Measurements from ENCODE around the gene PACS2. TPM values are rescaled to one million over a fixed set of nuclear protein-coding genes. Genes with fewer than 3 reads are reported as not detected.

The PACS2 gene
- total and polyA plus RNA-seq, 2 experiments from 2014 or later = 41.1 to 54.5 TPM

DNA sequence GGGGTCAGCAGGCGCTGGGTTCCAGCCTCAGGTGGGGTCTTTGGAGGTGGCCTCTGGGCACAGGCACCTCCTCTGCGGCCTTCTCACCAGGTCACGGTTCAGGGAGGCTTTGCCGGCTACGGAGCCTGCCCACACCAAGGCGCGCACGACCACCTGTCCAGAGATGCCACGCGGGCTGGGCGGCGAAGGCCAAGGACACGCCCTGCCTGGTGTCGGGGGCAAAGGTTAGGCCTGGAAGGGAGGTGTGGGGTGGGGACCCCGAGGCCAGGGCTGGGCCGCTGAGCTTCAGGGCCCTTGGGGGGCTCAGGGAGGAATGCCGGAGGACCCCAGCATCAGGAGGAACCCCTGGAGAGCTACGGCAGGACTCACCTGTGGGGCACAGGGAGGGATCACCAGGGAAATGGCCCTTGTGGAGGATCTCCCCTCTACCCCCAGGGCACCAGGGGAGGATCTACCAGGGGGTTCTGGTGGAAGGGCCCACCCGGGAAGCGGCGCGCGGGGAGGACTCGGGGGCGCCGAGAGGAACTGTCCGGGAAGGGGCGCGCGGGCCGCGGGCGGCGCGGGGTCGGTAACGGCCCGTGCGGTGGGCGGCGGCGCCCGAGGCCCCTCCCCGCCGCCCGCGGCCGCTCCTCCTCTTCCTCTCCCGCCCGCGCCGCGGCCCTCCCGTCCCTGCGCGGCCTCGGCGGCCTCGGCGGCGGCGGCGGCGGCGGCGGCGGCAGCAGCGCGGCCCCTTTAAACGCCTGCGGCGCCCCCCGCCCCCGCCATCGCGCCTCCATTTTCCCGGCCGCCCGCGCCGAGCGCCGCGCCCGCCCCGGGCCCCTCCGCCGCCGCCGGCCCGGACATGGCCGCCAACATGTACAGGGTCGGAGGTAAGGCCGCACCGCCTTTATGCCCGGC is 104.9 kb downstream of the PACS2 start, which contains the start of gene MTA1:
TSS of gene MTA1 (plus strand) at position 633 of the 897 bp plus-strand sequence. CDS start at position 842, 209 bp downstream.
- Histone ChIP-seq H3K9me2 (replicated peaks; ENCODE audit: insufficient read depth) (no peaks in the 10 kb centered on the region), H3K27ac (peak within 1 kb of the TSS; percentile 69), H3K4me2 (peak within 1 kb of the TSS; percentile 98), H3K9me3 (ENCODE audit: low read depth) (no peaks in the 10 kb centered on the region), H3K27me3 (no peaks in the 10 kb centered on the region), H4K20me1 (ENCODE audit: insufficient read depth, poor library complexity, severe bottlenecking) (peaks cover 18% of the 10 kb centered on the region), H2AFZ (peak within 1 kb of the TSS; percentile 97), H3K79me2 (peaks cover 48% of the 10 kb centered on the region), H3K4me3 (peak within 1 kb of the TSS; percentile 87), H3K4me1 (ENCODE audit: insufficient read depth) (peaks cover 18% of the 10 kb centered on the region), H3K36me3 (replicated peaks; ENCODE audit: insufficient read depth, low read depth) (no peaks in the 10 kb centered on the region)
- 36% methylated on average over 17 of the region's 96 CpGs for WGBS (ENCODE audit: low lambda C conversion rate, missing lambda C conversion rate)
- DNase-seq (ENCODE audit: low spot score) = peak; percentile 77
- TF ChIP-seq, protein P1, sequence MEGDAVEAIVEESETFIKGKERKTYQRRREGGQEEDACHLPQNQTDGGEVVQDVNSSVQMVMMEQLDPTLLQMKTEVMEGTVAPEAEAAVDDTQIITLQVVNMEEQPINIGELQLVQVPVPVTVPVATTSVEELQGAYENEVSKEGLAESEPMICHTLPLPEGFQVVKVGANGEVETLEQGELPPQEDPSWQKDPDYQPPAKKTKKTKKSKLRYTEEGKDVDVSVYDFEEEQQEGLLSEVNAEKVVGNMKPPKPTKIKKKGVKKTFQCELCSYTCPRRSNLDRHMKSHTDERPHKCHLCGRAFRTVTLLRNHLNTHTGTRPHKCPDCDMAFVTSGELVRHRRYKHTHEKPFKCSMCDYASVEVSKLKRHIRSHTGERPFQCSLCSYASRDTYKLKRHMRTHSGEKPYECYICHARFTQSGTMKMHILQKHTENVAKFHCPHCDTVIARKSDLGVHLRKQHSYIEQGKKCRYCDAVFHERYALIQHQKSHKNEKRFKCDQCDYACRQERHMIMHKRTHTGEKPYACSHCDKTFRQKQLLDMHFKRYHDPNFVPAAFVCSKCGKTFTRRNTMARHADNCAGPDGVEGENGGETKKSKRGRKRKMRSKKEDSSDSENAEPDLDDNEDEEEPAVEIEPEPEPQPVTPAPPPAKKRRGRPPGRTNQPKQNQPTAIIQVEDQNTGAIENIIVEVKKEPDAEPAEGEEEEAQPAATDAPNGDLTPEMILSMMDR (IDR thresholded peaks at IDR 0.05; ENCODE audit: poor library complexity) = no peak
- TF ChIP-seq EZH2 (IDR thresholded peaks at IDR 0.05; ENCODE audit: borderline replicate concordance) (no peak), EZH2phosphoT487 (IDR thresholded peaks at IDR 0.05; ENCODE audit: low read depth, severe bottlenecking, unreplicated experiment) (no peak)

DNA sequence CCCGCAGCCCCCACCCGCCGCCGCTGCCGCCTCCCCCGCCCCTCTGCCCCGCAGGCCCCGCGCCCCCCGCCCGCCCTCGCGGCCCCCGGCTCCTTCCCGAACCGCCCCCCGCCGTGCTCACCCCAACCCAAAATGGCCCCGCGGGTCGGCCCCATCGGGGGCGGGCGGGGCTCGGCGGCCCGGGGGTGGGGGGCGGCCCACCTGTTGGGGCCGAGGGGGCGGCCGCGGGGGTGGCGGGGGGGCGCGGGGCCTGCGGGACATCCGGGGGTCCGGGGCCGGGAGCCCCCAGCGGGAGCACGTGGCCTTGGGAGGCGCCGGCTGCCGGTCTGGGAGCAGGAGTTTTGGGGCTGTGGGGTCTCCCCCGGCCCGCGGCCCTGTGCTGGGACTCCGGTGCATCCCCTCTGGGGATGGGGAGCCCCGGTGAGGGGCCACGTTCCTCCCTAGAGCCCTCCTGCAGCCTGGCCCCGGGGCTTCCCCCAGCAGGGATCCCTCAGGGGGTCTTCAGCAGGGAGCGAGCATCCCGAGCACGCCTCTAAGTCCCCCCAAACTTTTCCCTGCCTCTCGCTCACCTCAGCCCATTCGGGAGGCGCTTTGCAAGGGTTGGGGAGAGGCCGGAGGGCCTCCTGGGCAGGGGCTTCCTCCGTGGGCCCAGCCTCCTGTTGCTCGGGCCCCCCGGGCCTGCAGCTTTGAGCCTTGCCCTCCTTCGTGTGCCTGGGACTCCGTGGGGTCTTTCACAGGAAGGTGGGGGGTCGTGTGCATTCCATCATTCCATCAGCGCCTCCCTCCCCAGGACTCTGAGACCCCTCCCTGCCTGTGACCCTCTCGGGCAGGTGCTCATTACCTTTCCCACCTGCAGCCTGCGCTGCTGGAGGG is 105.8 kb downstream of the PACS2 start:
- peaks cover 57% of the 10 kb centered on the region for H3K79me2 ChIP-seq
- peaks cover 24% of the 10 kb centered on the region for H4K20me1 ChIP-seq (ENCODE audit: insufficient read depth, poor library complexity, severe bottlenecking)
- H3K4me2 ChIP-seq = peak overlapping the region; percentile 97
- peaks cover 18% of the 10 kb centered on the region for H3K4me1 ChIP-seq (ENCODE audit: insufficient read depth)
- no peaks in the 10 kb centered on the region for H3K9me2 ChIP-seq (replicated peaks; ENCODE audit: insufficient read depth)
- H3K27me3 ChIP-seq = no peaks in the 10 kb centered on the region
- TF ChIP-seq, protein P1 (IDR thresholded peaks at IDR 0.05; ENCODE audit: poor library complexity) = no peak
- TF ChIP-seq EZH2phosphoT487 (IDR thresholded peaks at IDR 0.05; ENCODE audit: low read depth, severe bottlenecking, unreplicated experiment) (no peak), EZH2 (IDR thresholded peaks at IDR 0.05; ENCODE audit: borderline replicate concordance) (no peak)
- H3K4me3 ChIP-seq = peak overlapping the region; percentile 87
- no peaks in the 10 kb centered on the region for H3K9me3 ChIP-seq (ENCODE audit: low read depth)
- H3K36me3 ChIP-seq (replicated peaks; ENCODE audit: insufficient read depth, low read depth) = no peaks in the 10 kb centered on the region
- H2AFZ ChIP-seq = no peak overlapping the region
- no peak for DNase-seq (ENCODE audit: low spot score)
- WGBS (ENCODE audit: low lambda C conversion rate, missing lambda C conversion rate) = 10% methylated on average over 12 of the region's 67 CpGs
- H3K27ac ChIP-seq = peak overlapping the region; percentile 37

DNA sequence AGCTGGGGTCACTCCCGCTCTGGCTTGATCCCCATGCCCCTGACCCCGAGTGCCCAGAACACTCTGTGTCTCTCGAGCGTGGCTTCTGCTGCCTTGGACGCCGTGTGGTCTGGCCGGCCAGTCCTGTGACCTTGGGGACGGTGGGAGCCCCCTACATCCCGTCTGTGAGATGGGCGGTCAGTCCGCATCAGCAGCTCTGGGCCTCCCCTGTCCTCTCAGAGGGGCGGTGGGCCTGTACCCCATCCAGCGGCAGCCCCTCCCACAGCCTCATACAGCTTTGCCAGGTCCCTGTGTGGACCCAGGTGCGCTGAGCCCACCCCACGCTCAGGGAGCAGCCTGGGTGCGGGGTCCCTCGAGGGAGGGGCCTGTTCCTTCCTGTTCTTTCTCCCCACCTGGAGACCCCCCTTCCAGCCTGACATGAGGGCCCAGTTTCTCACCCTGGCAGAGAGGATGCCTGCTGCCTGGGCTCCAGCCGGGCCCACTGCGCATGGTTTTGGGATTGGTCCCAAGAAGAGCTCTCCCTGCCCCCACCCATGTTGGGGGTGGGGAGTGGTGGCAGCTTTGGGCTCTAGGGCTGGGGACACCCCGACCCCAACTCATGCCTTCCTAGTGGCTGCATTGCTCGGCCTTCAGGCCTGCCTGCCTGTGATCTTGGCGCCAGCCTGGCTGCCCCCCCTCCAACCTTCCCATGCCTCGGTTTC is 106.6 kb downstream of the PACS2 start:
- Histone ChIP-seq H3K4me1 (ENCODE audit: insufficient read depth) (peaks cover 18% of the 10 kb centered on the region), H3K4me2 (peak overlapping the region; percentile 97), H3K9me2 (replicated peaks; ENCODE audit: insufficient read depth) (no peaks in the 10 kb centered on the region), H3K4me3 (peak overlapping the region; percentile 87), H3K36me3 (replicated peaks; ENCODE audit: insufficient read depth, low read depth) (no peaks in the 10 kb centered on the region), H3K27ac (peak overlapping the region; percentile 37), H3K9me3 (ENCODE audit: low read depth) (no peaks in the 10 kb centered on the region), H4K20me1 (ENCODE audit: insufficient read depth, poor library complexity, severe bottlenecking) (peaks cover 26% of the 10 kb centered on the region), H3K79me2 (peaks cover 64% of the 10 kb centered on the region), H2AFZ (no peak overlapping the region), H3K27me3 (no peaks in the 10 kb centered on the region)
- no peak for DNase-seq (ENCODE audit: low spot score)
- TF ChIP-seq EZH2phosphoT487 (IDR thresholded peaks at IDR 0.05; ENCODE audit: low read depth, severe bottlenecking, unreplicated experiment) (no peak), EZH2 (IDR thresholded peaks at IDR 0.05; ENCODE audit: borderline replicate concordance) (no peak)
- TF ChIP-seq, protein P1 (IDR thresholded peaks at IDR 0.05; ENCODE audit: poor library complexity) = no peak
- WGBS (ENCODE audit: low lambda C conversion rate, missing lambda C conversion rate) = 55% methylated on average over 21 of the region's 23 CpGs
